ENCODE results near the gene IRGM.

Gene IRGM

GRCh38 chr5:150895431-150896428, 49.4 kb downstream of the IRGM start:
- DNase-seq (ENCODE audit: low read depth), result no peak
